Lung (tissue), 12 donors: ENCODE results near the gene FBXL17. TPM values are rescaled to one million over a fixed set of nuclear protein-coding genes. Genes with fewer than 3 reads are reported as not detected.

ENCODE experiments used
- ATAC-seq: fragments of 200-7000 bp; cut with Tn5 transposase; one replicate; pipeline ENCODE4 v1.9.1; 2020; ENCODE audit warnings: moderate number of reproducible peaks; ENCODE audit not compliant: insufficient read depth, low FRiP score
- DNase-seq, 3 donors: peaks; one replicate each; pipeline ENCODE4 v3.0.0-alpha.2; 2013 to 2017
- H3K27ac ChIP-seq, 2 donors: one replicate each; pipeline ENCODE4 v1.5.1; 2013; ENCODE audit warnings: mild to moderate bottlenecking in 2 of 2, moderate library complexity in 2 of 2, control low read depth in 1 of 2, inconsistent platforms in 1 of 2, low read depth in 1 of 2, low read length in 1 of 2
- H3K27me3 ChIP-seq, 3 donors: one replicate each; pipeline ENCODE4 v1.5.1; 2013; ENCODE audit warnings: low read length in 2 of 3; ENCODE audit not compliant: control insufficient read depth in 3 of 3, insufficient read depth in 3 of 3
- H3K36me3 ChIP-seq, 4 donors: one replicate each; pipeline ENCODE4 v1.5.1; 2013; ENCODE audit warnings: low read length in 4 of 4, mild to moderate bottlenecking in 1 of 4, moderate library complexity in 1 of 4; ENCODE audit not compliant: control insufficient read depth in 4 of 4, insufficient read depth in 4 of 4
- H3K4me1 ChIP-seq, 5 donors: one replicate each; pipeline ENCODE4 v1.5.1; 2013; ENCODE audit warnings: low read length in 5 of 5, mild to moderate bottlenecking in 2 of 5, moderate library complexity in 1 of 5; ENCODE audit not compliant: control insufficient read depth in 5 of 5, insufficient read depth in 5 of 5
- H3K4me3 ChIP-seq: one replicate; pipeline ENCODE4 v1.5.1; 2013; ENCODE audit warnings: mild to moderate bottlenecking, control low read depth, moderate library complexity
- H3K9ac ChIP-seq, 2 donors: one replicate each; pipeline ENCODE4 v1.5.1; 2013; ENCODE audit warnings: low read length in 2 of 2, control low read depth in 1 of 2; ENCODE audit not compliant: insufficient read depth in 1 of 2
- H3K9me3 ChIP-seq, 4 donors: one replicate each; pipeline ENCODE4 v1.5.1; 2013; ENCODE audit warnings: low read length in 3 of 4, mild to moderate bottlenecking in 1 of 4, moderate library complexity in 1 of 4; ENCODE audit not compliant: control insufficient read depth in 4 of 4, insufficient read depth in 3 of 4
- WGBS, 2 donors: extraction: QIAGEN DNeasy Blood & Tissue Kit; methylation state at CpG; one replicate each; pipeline ENCODE4 v1.1.7; 2013; 5-methylcytosine and 5-hydroxymethylcytosine counted together
- polyA plus RNA-seq, 2 donors: library from polyadenylated mRNA; stranded (reverse); fragments of 200-250 nt; gene quantifications; one replicate each; pipeline ENCODE4 v1.2.1, GENCODE V29; 2013
- total RNA-seq, 2 donors: library from RNA; depleted of rRNA in 1 of 2; stranded (reverse); fragments of >200 nt in 1 of 2; gene quantifications; one replicate each; pipeline ENCODE4 v1.2.1, GENCODE V29; 2014 to 2021
- TF ChIP-seq, protein P1 (sequence below): IDR thresholded peaks from 2 replicates; pipeline ENCODE4 v1.5.1; 2012; ENCODE audit warnings: mild to moderate bottlenecking; ENCODE audit errors: control extremely low read depth, extremely low read depth
- donor health status: control.
- donor health status: control.
- donor health status: Bipolar disorder and iron deficiency.
- donor health status: healthy.
- donor health status: DM: yes; HTN: yes; CAD: no.

Gene FBXL17
- total and polyA plus RNA-seq, 4 donors, result 4.0 to 23.9 (median 13.6) TPM

DNA sequence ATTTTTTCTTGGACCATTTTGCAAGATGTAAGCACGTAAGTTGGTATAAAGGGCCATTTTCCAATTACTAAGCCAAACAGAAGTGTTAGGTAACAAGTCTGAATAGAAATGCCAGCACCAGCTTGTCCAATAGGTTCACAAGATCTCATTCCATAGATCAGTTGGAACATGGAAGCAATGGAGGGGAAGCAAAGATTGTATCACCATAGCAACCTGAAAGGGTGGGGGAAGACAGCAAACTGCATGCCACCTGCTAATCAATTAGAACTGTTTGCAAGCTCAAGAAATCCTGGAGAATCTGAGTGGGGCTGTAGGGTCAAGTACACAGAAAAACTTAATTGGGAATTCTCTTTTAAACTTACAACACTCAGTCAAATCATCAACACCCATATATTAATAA lies 446.3 kb downstream of the FBXL17 start:
- 87 to 93% methylated on average over 1 of the region's 1 CpG for WGBS, 2 donors
- Histone ChIP-seq H3K9me3 (no peaks in the 10 kb centered on the region), H3K27ac (no peak overlapping the region), H3K27me3 (no peaks in the 10 kb centered on the region), H3K4me1 (peaks cover 0 to 12% (median 0%) of the 10 kb centered on the region in 5 donors), H3K36me3 (no peaks in the 10 kb centered on the region), H3K4me3 (no peak overlapping the region), H3K9ac (no peak overlapping the region)
- ATAC-seq (no peak), DNase-seq (no peak)
- TF ChIP-seq, protein P1, sequence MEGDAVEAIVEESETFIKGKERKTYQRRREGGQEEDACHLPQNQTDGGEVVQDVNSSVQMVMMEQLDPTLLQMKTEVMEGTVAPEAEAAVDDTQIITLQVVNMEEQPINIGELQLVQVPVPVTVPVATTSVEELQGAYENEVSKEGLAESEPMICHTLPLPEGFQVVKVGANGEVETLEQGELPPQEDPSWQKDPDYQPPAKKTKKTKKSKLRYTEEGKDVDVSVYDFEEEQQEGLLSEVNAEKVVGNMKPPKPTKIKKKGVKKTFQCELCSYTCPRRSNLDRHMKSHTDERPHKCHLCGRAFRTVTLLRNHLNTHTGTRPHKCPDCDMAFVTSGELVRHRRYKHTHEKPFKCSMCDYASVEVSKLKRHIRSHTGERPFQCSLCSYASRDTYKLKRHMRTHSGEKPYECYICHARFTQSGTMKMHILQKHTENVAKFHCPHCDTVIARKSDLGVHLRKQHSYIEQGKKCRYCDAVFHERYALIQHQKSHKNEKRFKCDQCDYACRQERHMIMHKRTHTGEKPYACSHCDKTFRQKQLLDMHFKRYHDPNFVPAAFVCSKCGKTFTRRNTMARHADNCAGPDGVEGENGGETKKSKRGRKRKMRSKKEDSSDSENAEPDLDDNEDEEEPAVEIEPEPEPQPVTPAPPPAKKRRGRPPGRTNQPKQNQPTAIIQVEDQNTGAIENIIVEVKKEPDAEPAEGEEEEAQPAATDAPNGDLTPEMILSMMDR, result no peak

DNA sequence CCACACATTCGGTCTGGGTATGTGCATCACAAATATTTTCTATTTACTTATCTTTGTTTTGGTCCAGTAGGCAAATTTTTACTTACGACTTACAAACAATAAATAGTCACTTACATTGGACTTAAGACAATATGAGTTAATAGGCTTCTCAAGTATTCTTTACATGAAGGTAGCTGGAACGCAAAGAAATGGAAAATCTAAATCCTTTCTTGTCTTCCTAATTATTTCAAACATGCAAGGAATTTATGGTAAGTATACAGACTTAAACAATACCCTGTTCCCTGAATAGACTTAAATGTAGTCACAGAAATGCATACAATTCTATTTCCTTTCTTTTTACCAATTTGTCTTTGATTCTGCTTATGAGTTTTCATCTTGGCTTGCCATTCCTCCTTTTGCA lies 448.6 kb downstream of the FBXL17 start:
- 92 to 93% methylated on average over 3 of the region's 3 CpGs for WGBS, 2 donors
- Histone ChIP-seq H3K4me1 (peaks cover 0 to 12% (median 0%) of the 10 kb centered on the region in 5 donors), H3K36me3 (no peaks in the 10 kb centered on the region), H3K9ac (no peak overlapping the region), H3K27ac (no peak overlapping the region), H3K4me3 (no peak overlapping the region), H3K27me3 (no peaks in the 10 kb centered on the region), H3K9me3 (no peaks in the 10 kb centered on the region)
- TF ChIP-seq, protein P1, result no peak
- ATAC-seq (no peak), DNase-seq (no peak)

DNA sequence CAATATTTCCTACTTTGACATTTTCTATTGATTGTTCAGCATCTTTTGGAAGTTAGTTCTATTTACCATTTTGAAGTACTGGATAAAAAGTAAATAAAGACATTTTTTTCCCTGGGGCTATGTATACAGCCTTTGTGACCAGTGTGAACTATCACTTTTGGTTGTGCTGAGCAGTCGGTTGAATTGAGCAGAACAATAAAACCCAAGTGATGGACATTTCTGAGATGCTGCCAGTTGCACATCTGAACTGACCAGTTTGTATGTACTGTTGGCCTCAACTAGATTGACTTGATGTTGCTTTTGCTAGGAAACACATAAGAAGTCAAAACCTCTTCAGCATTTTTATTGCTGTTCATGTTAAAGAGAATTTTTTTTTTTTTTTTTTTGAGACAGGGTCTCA lies 451.0 kb downstream of the FBXL17 start:
- H3K27me3 ChIP-seq, result no peaks in the 10 kb centered on the region
- ATAC-seq, result no peak
- 92 to 97% methylated on average over 1 of the region's 1 CpG for WGBS, 2 donors
- no peak overlapping the region for H3K27ac ChIP-seq
- no peaks in the 10 kb centered on the region for H3K9me3 ChIP-seq
- H3K9ac ChIP-seq, result no peak overlapping the region
- no peak overlapping the region for H3K4me3 ChIP-seq
- TF ChIP-seq, protein P1, result no peak
- no peaks in the 10 kb centered on the region for H3K36me3 ChIP-seq
- DNase-seq, result no peak
- H3K4me1 ChIP-seq, result no peaks in the 10 kb centered on the region

GRCh38 chr5:107930092-107930491 lies 451.8 kb downstream of the FBXL17 start:
- Histone ChIP-seq H3K9ac (no peak overlapping the region), H3K27ac (no peak overlapping the region), H3K9me3 (no peaks in the 10 kb centered on the region), H3K4me3 (no peak overlapping the region), H3K27me3 (no peaks in the 10 kb centered on the region), H3K4me1 (no peaks in the 10 kb centered on the region), H3K36me3 (no peaks in the 10 kb centered on the region)
- no peak for DNase-seq
- ATAC-seq, result no peak
- TF ChIP-seq, protein P1, result no peak
- WGBS, 2 donors, result 94 to 95% methylated on average over 3 of the region's 3 CpGs
